ENCODE results near the gene ABCD2. TPM values are rescaled to one million over a fixed set of nuclear protein-coding genes. Genes with fewer than 3 reads are reported as not detected.

Gene ABCD2
- 10 to 100 TPM; 11.0 to 19.7 (median 13.0) TPM for total RNA-seq

- peak; percentile 93 for ATAC-seq (ENCODE audit: low FRiP score)
- no peak for TF ChIP-seq CTCF (IDR thresholded peaks at IDR 0.05)
- peak; percentile 38 for DNase-seq (ENCODE audit: low spot score)
These were observed at the start of gene ABCD2 for GRCh38 chr12:39619660-39620433. Gene ABCD2 (minus strand): TSS chr12:39619803. CDS start chr12:39619615, 188 bp downstream.

- TF ChIP-seq CTCF (IDR thresholded peaks at IDR 0.05) = no peak
- DNase-seq (ENCODE audit: low spot score) (no peak), ATAC-seq (ENCODE audit: low FRiP score) (no peak)
These were observed 40.5 kb upstream of the ABCD2 start for GRCh38 chr12:39660101-39660500.

DNA sequence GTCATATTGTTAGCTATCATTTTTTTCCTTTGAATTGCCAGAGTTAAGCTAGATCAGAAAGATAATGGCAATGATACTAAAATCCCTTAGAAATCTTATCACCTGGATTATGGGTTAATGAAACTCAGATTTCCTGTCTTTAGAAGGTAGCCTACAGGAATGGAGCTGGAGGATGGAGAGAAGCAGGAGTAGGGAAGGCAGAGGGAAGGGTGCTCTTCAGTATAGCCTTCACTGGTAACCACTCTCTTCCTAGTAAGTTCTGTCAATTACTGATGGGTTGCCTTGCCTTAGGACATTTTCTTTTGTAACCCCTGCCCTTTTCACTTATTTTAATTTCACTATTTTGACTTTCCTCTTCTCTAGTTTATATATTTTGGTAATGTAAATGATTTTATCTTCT is 27.8 kb upstream of the ABCD2 start:
- TF ChIP-seq CTCF (IDR thresholded peaks at IDR 0.05) = no peak
- ATAC-seq (ENCODE audit: low FRiP score) (no peak), DNase-seq (ENCODE audit: low spot score) (no peak)

DNA sequence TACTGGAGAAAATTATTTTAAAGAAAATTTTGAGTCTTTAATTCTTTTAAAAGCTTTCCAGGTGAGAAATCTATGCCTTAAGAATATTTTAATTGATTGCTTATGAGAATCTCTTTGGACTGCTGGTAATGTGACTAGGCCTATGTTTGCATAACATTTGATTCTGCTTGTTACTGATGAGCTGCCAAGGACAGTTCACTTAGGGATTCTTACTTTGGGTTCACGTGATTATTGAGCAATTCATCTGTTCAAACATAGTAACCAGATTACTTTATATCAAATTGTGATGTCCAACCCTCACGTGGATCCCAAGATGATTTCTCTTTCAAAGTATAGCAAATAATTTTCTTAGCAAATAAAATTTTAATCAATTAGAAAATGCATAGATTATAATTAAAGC is 27.4 kb upstream of the ABCD2 start:
- no peak for TF ChIP-seq CTCF (IDR thresholded peaks at IDR 0.05)
- DNase-seq (ENCODE audit: low spot score) = no peak
- peak; percentile 80 for ATAC-seq (ENCODE audit: low FRiP score)

GRCh38 chr12:39643052-39643451 is 23.4 kb upstream of the ABCD2 start:
- DNase-seq (ENCODE audit: low spot score) (no peak), ATAC-seq (ENCODE audit: low FRiP score) (no peak)
- TF ChIP-seq CTCF (IDR thresholded peaks at IDR 0.05) = no peak

DNA sequence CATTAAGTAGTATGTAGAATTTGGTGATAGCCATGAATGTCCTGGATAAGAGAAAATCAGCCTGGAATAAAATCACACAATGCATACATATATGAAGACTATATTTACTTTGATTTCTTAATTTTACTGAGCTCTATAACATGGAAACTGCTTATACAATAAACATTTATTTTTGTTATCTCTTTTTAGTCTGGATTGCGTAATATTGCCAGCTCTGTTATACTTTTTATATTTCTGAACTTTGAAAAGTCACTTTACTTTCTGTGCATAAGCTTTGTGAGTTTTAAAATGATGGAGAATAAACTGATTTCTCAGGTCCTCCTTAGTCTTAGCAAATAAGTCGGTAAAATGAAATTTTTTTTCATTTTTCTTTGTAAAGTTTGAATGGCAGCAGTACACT is 19.2 kb upstream of the ABCD2 start:
- no peak for TF ChIP-seq CTCF (IDR thresholded peaks at IDR 0.05)
- no peak for ATAC-seq (ENCODE audit: low FRiP score)
- DNase-seq (ENCODE audit: low spot score) = no peak

GRCh38 chr12:39638178-39638577 is 18.6 kb upstream of the ABCD2 start:
- TF ChIP-seq CTCF (IDR thresholded peaks at IDR 0.05) = no peak
- DNase-seq (ENCODE audit: low spot score) (no peak), ATAC-seq (ENCODE audit: low FRiP score) (no peak)
